ENCODE measurements around the gene DUSP5.

Gene DUSP5

DNA sequence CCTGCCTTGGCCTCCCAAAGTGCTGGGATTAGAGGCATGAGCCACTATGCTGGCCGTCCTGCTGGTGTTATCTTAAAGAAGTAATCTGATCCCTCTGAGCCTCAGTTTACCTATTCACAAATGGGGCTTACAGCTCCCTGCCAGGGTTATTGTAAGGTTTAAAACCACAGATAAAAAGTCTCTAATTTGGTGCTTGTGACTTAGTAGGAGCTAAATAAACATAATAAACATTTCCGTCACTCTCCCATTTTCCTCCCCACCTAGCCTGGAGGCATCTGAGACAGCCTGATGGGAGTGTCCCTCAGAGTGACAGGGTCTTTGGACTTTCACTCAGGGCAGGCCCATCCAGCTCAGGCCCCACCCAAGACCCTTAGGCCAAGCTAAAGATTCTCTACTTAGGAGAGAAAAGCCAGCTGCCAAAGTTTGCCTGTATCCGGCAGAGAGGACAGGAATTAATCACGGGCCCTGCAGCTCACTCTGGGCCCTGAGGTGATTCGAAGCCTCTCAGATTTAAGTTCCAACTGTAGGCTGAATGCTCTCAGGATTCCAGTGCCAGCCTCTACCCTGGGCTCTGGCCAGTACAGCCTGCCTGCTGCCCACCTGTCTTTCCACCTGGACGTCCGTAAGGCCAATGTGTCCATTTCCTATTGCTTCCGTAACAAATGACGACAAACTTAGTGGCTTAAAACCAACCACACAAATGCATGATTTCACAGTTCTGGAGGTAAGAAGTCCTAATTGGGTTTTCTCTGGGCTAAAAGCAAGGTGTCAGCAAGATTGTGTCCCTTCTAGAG, 21.8 kb upstream of the DUSP5 start:
- DNase-seq = no peak
- TF ChIP-seq, protein P1, sequence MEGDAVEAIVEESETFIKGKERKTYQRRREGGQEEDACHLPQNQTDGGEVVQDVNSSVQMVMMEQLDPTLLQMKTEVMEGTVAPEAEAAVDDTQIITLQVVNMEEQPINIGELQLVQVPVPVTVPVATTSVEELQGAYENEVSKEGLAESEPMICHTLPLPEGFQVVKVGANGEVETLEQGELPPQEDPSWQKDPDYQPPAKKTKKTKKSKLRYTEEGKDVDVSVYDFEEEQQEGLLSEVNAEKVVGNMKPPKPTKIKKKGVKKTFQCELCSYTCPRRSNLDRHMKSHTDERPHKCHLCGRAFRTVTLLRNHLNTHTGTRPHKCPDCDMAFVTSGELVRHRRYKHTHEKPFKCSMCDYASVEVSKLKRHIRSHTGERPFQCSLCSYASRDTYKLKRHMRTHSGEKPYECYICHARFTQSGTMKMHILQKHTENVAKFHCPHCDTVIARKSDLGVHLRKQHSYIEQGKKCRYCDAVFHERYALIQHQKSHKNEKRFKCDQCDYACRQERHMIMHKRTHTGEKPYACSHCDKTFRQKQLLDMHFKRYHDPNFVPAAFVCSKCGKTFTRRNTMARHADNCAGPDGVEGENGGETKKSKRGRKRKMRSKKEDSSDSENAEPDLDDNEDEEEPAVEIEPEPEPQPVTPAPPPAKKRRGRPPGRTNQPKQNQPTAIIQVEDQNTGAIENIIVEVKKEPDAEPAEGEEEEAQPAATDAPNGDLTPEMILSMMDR (IDR thresholded peaks at IDR 0.05; ENCODE audit: low read depth, low read length) = no peak
- Histone ChIP-seq H3K9me3 (no peaks in the 10 kb centered on the region), H3K4me1 (no peaks in the 10 kb centered on the region), H3K27me3 (no peaks in the 10 kb centered on the region), H3K36me3 (no peaks in the 10 kb centered on the region), H3K4me3 (ENCODE audit: low read depth, low read length) (no peak overlapping the region)

DNA sequence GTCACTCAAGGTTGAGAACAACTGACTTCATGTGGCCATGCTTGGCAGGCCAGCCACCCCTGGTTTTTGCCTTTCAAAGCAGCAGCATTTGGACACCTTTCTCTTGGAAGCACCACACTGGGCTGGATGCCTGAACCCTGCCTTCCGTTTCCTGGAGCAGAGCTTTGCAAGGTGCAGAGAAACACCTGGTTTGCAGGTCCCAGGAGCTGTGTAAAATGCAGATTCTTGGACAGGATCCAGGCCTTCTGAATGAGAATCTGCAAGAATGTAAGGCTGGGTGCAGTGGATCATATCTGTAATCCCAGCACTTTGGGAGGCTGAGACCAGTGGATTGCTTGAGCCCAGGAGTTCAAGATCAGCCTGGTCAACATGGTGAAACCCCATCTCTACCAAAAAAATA, 18.0 kb upstream of the DUSP5 start:
- no peaks in the 10 kb centered on the region for H3K36me3 ChIP-seq
- TF ChIP-seq, protein P1 (IDR thresholded peaks at IDR 0.05; ENCODE audit: low read depth, low read length) = no peak

DNA sequence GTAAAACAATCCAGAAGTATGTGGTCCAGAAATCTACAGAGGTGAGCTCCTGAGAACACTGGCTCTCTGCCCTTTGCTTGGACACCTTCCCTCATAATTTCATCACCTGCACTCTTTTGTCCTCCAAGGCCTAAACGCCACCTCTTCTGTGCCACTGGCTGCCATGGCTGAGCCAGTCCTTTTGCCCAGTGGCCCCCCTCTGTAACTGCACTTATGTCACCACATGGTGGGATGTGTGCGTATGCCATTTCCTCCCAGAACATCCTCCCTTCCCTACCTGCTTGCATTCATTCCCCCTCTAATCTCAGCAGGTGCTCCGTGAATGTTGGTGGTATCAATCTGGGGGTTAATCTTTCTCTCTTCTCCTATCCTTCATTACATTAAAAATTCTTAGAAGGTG, 17.3 kb upstream of the DUSP5 start:
- no peaks in the 10 kb centered on the region for H3K4me1 ChIP-seq
- H3K4me3 ChIP-seq (ENCODE audit: low read depth, low read length) = no peak overlapping the region
- TF ChIP-seq, protein P1 (IDR thresholded peaks at IDR 0.05; ENCODE audit: low read depth, low read length) = no peak
- H3K36me3 ChIP-seq = no peaks in the 10 kb centered on the region
- H3K9me3 ChIP-seq = no peaks in the 10 kb centered on the region
- H3K27me3 ChIP-seq = no peaks in the 10 kb centered on the region
- no peak for DNase-seq

More for the DNA sequence above, 18.0 kb upstream of the DUSP5 start:
- no peaks in the 10 kb centered on the region for H3K9me3 ChIP-seq
- DNase-seq = no peak
- no peaks in the 10 kb centered on the region for H3K27me3 ChIP-seq
- no peaks in the 10 kb centered on the region for H3K4me1 ChIP-seq
- H3K4me3 ChIP-seq (ENCODE audit: low read depth, low read length) = no peak overlapping the region

DNA sequence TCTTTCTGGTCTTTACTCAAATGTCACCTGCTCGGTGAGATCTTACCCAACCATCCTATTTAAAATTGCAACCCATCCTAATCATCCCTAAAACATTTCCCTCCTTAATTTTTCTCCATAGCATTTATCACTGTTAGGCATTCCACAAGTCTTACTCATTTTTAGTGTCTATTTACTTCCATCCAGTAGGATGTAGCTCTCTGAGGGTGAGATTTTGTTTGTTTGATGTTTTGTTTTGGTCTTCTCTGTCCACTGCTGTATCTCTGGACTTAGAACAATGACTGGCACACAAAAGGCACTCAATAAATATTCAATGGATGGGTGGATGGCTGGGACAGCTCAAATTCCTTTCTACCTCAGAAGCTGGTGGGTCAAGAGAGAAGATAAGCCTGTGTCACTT, 15.8 kb upstream of the DUSP5 start:
- no peaks in the 10 kb centered on the region for H3K36me3 ChIP-seq
- no peak for DNase-seq
- TF ChIP-seq, protein P1 (IDR thresholded peaks at IDR 0.05; ENCODE audit: low read depth, low read length) = no peak

DNA sequence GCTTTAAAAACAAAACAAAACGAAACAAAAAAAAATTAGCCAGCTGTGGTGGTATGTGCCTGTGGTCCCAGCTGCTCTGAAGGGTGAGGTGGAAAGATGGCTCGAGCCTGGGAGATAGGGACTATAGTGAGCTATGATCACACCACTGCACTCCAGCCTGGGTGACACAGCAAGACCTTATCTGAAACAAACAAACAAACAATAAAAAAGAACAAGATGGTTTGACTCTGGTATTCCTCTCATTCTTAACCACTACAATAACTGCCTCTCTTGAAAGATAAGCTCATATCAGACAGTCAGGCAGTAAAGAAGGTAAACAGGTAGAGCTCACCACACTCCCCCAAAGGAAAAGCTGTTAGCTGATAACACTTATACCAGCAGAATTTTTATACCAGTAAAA, 14.1 kb upstream of the DUSP5 start:
- Histone ChIP-seq H3K9me3 (no peaks in the 10 kb centered on the region), H3K4me3 (ENCODE audit: low read depth, low read length) (no peak overlapping the region), H3K4me1 (no peaks in the 10 kb centered on the region), H3K36me3 (no peaks in the 10 kb centered on the region), H3K27me3 (no peaks in the 10 kb centered on the region)
- TF ChIP-seq, protein P1 (IDR thresholded peaks at IDR 0.05; ENCODE audit: low read depth, low read length) = no peak
- DNase-seq = no peak

More for the DNA sequence above, 15.8 kb upstream of the DUSP5 start:
- Histone ChIP-seq H3K27me3 (no peaks in the 10 kb centered on the region), H3K9me3 (no peaks in the 10 kb centered on the region), H3K4me3 (ENCODE audit: low read depth, low read length) (no peak overlapping the region), H3K4me1 (no peaks in the 10 kb centered on the region)

DNA sequence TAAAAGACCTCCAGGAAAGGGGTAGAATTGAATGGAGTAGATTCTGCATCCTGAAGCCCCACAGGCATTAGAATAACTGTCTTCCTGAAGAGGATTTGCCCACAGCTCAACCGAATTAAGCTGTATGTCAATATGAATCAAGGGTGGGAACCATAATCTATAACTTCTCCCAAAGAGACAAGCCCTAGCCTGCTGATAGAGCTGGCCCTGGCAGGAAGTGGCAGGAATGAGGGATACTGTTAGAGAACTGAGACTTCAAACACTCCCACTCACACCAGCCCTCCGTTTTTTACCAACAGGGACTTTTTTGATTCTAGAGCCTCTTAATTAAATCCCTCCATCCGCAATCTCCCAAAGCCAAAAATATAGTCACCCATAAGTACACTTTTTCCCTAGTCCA, 12.2 kb upstream of the DUSP5 start:
- Histone ChIP-seq H3K27me3 (no peaks in the 10 kb centered on the region), H3K4me3 (ENCODE audit: low read depth, low read length) (no peak overlapping the region), H3K4me1 (no peaks in the 10 kb centered on the region), H3K36me3 (no peaks in the 10 kb centered on the region), H3K9me3 (no peaks in the 10 kb centered on the region)
- DNase-seq = no peak
- TF ChIP-seq, protein P1 (IDR thresholded peaks at IDR 0.05; ENCODE audit: low read depth, low read length) = no peak
